ENCODE measurements around the gene ANK2.

The ANK2 gene

GRCh38 chr4:113300471-113300928 lies 251.0 kb downstream of the ANK2 start:
- in situ Hi-C loops (cut with HindIII; ENCODE audit: low pct_unique_long_range_greater_than_20kb, low sequenced_read_pairs) = no loop called here
- no peak for TF ChIP-seq JUND (IDR thresholded peaks at IDR 0.05; ENCODE audit: low read depth)
- DNase-seq (ENCODE audit: low read depth in 1 of 2, low spot score in 1 of 2) = no peak

GRCh38 chr4:113302051-113302450 lies 252.6 kb downstream of the ANK2 start:
- no peak for DNase-seq (ENCODE audit: low read depth in 1 of 2, low spot score in 1 of 2)
- TF ChIP-seq JUND (IDR thresholded peaks at IDR 0.05; ENCODE audit: low read depth) = no peak
- in situ Hi-C loops (cut with HindIII; ENCODE audit: low pct_unique_long_range_greater_than_20kb, low sequenced_read_pairs) = no loop called here

- TF ChIP-seq JUND (IDR thresholded peaks at IDR 0.05; ENCODE audit: low read depth) = no peak
- DNase-seq (ENCODE audit: low read depth in 1 of 2, low spot score in 1 of 2) = no peak
- in situ Hi-C loops (cut with HindIII; ENCODE audit: low pct_unique_long_range_greater_than_20kb, low sequenced_read_pairs) = no loop called here
Measured at GRCh38 chr4:113303315-113303714, 253.9 kb downstream of the ANK2 start.

DNA sequence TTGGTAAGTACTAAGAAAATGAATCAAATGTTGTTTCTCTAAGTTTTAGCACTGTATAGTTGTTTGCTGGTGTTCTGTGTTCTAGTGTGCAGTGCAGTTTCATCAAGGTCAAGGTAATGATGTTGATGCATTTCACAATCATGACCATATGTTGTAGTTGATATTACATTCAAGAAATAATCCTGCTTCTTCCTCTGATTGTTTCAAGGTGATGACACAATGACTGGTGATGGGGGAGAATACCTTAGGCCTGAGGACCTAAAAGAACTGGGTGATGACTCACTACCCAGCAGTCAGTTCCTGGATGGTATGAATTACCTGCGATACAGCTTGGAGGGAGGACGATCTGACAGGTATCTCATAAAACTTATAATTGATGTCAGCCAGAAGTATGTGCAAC lies 261.6 kb downstream of the ANK2 start:
- no peak for DNase-seq (ENCODE audit: low read depth in 1 of 2, low spot score in 1 of 2)
- in situ Hi-C loops (cut with HindIII; ENCODE audit: low pct_unique_long_range_greater_than_20kb, low sequenced_read_pairs) = no loop called here
- no peak for TF ChIP-seq JUND (IDR thresholded peaks at IDR 0.05; ENCODE audit: low read depth)

DNA sequence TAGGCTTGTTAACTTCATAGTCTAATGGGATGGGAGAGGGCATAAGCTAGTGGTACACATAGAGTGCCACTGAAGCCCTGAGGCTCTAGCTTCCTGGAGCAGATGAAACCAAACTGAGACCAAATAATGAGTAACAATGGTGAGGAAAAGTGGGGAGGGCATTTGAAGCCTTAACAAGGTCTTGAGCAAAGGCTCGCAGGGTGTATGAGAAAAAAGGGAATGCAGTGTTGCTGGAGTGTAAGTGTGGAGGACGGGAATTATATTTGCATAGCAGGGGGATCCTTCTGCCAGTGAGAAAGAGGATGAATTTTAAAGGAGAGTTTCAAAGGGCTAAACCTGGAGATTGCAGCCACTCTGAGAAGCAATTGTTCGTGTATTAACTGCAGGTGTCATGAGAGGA lies 263.1 kb downstream of the ANK2 start:
- no peak for TF ChIP-seq JUND (IDR thresholded peaks at IDR 0.05; ENCODE audit: low read depth)
- in situ Hi-C loops (cut with HindIII; ENCODE audit: low pct_unique_long_range_greater_than_20kb, low sequenced_read_pairs) = no loop called here
- DNase-seq (ENCODE audit: low read depth in 1 of 2, low spot score in 1 of 2) = no peak

GRCh38 chr4:113314426-113314825 lies 265.0 kb downstream of the ANK2 start:
- TF ChIP-seq JUND (IDR thresholded peaks at IDR 0.05; ENCODE audit: low read depth) = no peak
- DNase-seq (ENCODE audit: low read depth in 1 of 2, low spot score in 1 of 2) = no peak
- in situ Hi-C loops (cut with HindIII; ENCODE audit: low pct_unique_long_range_greater_than_20kb, low sequenced_read_pairs) = no loop called here

GRCh38 chr4:113316879-113317278 lies 267.4 kb downstream of the ANK2 start:
- in situ Hi-C loops (cut with HindIII; ENCODE audit: low pct_unique_long_range_greater_than_20kb, low sequenced_read_pairs) = no loop called here
- TF ChIP-seq JUND (IDR thresholded peaks at IDR 0.05; ENCODE audit: low read depth) = no peak
- no peak for DNase-seq (ENCODE audit: low read depth in 1 of 2, low spot score in 1 of 2)

GRCh38 chr4:113317523-113317922 lies 268.1 kb downstream of the ANK2 start:
- TF ChIP-seq JUND (IDR thresholded peaks at IDR 0.05; ENCODE audit: low read depth) = no peak
- peak in 1 of 2 experiments; percentile 3 for DNase-seq (ENCODE audit: low read depth in 1 of 2, low spot score in 1 of 2)
- in situ Hi-C loops (cut with HindIII; ENCODE audit: low pct_unique_long_range_greater_than_20kb, low sequenced_read_pairs) = no loop called here

DNA sequence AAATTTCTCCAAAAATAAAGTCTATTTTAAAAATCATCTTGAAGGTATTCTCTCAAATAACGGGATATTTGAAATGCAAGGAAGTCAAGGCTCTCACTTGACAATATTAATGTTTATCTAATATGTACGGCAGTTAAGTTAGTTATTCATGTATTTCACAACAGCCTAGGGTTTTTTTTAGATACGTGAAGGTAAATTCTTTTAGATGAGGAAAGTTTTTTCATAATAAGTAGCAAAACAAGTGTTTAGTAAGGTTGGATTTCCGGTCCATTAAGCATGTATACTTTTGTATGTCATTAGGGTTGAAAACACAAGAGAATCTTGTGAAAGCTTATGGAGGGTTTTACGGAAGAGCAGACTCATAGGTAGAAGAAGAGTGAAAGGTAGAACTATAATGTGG lies 273.3 kb downstream of the ANK2 start:
- no peak for TF ChIP-seq JUND (IDR thresholded peaks at IDR 0.05; ENCODE audit: low read depth)
- no peak for DNase-seq (ENCODE audit: low read depth in 1 of 2, low spot score in 1 of 2)
- in situ Hi-C loops (cut with HindIII; ENCODE audit: low pct_unique_long_range_greater_than_20kb, low sequenced_read_pairs) = no loop called here

- DNase-seq (ENCODE audit: low read depth in 1 of 2, low spot score in 1 of 2) = no peak
- TF ChIP-seq JUND (IDR thresholded peaks at IDR 0.05; ENCODE audit: low read depth) = no peak
- in situ Hi-C loops (cut with HindIII; ENCODE audit: low pct_unique_long_range_greater_than_20kb, low sequenced_read_pairs) = no loop called here
Measured at GRCh38 chr4:113325876-113326615, 276.6 kb downstream of the ANK2 start.

DNA sequence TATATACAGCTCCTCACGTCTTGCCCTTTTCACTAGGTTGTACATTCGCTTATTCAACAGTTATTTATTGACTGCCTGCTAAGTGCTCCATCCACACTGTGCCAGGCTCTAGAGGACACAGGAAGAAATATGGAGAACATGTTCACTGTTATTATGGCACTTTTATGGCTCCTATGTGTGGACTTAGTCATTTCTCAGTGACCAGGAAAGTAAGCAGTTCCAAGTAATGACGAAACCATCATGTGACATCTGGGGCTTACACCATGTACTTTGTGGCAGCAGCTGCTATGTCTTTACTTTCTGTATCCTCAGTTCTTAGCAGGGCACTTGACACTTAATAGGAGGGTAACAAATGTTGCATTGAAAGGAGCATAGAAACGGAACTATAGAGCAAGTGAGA lies 278.0 kb downstream of the ANK2 start:
- no peak for TF ChIP-seq JUND (IDR thresholded peaks at IDR 0.05; ENCODE audit: low read depth)
- DNase-seq (ENCODE audit: low read depth in 1 of 2, low spot score in 1 of 2) = peak in 1 of 2 experiments; percentile 1
- in situ Hi-C loops (cut with HindIII; ENCODE audit: low pct_unique_long_range_greater_than_20kb, low sequenced_read_pairs) = no loop called here

GRCh38 chr4:113328514-113328913 lies 279.1 kb downstream of the ANK2 start:
- TF ChIP-seq JUND (IDR thresholded peaks at IDR 0.05; ENCODE audit: low read depth) = no peak
- in situ Hi-C loops (cut with HindIII; ENCODE audit: low pct_unique_long_range_greater_than_20kb, low sequenced_read_pairs) = no loop called here
- peak in 1 of 2 experiments; percentile 13 for DNase-seq (ENCODE audit: low read depth in 1 of 2, low spot score in 1 of 2)

- DNase-seq (ENCODE audit: low read depth in 1 of 2, low spot score in 1 of 2) = no peak
- in situ Hi-C loops (cut with HindIII; ENCODE audit: low pct_unique_long_range_greater_than_20kb, low sequenced_read_pairs) = no loop called here
- TF ChIP-seq JUND (IDR thresholded peaks at IDR 0.05; ENCODE audit: low read depth) = no peak
Measured at GRCh38 chr4:113330200-113330599, 280.7 kb downstream of the ANK2 start.

- in situ Hi-C loops (cut with HindIII; ENCODE audit: low pct_unique_long_range_greater_than_20kb, low sequenced_read_pairs) = no loop called here
- DNase-seq (ENCODE audit: low read depth in 1 of 2, low spot score in 1 of 2) = no peak
- no peak for TF ChIP-seq JUND (IDR thresholded peaks at IDR 0.05; ENCODE audit: low read depth)
Measured at GRCh38 chr4:113331811-113332210, 282.4 kb downstream of the ANK2 start.
